Measurements from ENCODE around the gene SMPDL3A.

DNA sequence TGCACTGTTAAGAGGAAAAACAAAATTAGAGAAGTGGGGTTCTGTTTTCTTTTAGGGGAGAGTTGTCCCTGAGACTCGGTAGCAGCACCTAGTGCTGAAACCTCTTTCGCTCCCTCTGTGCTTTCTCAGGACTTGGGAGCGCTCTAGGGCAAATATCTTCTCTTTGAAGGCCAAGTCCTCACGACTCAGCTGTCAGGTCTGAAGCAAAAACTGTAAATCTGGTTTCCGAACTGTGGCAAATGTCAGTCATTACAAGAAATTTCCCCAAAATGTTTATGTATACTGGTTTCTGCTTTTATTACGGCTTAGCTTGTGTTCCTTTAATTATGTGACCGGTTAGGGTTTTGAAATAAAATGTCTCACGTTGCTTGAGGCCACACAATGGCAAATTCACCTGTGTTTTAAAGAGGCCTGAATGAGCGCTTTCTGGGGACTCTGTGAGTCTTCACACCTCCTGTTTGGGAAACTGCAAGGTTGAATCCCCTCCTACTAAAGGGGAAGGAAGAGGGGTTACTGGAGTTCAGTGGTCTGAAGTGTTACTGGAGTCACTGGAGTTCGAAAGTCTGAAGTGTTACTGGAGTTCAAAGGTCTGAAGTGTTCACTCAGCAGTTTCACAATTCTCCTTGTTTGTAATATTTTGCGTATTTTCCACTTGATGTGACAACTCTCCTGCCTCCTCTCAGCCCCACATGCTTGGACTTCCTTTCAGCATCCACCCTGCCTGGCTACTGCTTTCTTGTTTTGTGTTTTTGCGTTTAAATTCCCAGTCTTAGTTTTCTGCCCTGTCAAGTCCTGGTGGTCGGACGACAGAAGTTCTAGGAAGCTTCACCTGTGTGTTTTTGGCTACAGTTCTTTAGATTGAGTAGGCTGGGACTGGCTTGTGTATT is 1.6 kb downstream of the SMPDL3A start:
- TF ChIP-seq CTCF (IDR thresholded peaks at IDR 0.05; ENCODE audit: borderline replicate concordance, extremely low read depth, low read length, poor library complexity, severe bottlenecking) (no peak), EZH2 (IDR thresholded peaks at IDR 0.05; ENCODE audit: borderline replicate concordance, low read depth, low read length, severe bottlenecking) (no peak)

Data from DND-41 (cell line).